ENCODE data around the gene WASL.
A peak's percentile ranks its signal among the peaks of the same experiment; 100 is the strongest.

The WASL gene

GRCh38 chr7:123679614-123680013 is 69.2 kb downstream of the WASL start:
- DNase-seq (ENCODE audit: low read depth in 2 of 2): no peak
- no peak for TF ChIP-seq CTCF (IDR thresholded peaks at IDR 0.05; ENCODE audit: low read depth, low read length)
- no peak overlapping the region for H3K4me3 ChIP-seq (replicated peaks in 1 of 2; ENCODE audit: low read depth in 2 of 2, low read length in 2 of 2)

DNA sequence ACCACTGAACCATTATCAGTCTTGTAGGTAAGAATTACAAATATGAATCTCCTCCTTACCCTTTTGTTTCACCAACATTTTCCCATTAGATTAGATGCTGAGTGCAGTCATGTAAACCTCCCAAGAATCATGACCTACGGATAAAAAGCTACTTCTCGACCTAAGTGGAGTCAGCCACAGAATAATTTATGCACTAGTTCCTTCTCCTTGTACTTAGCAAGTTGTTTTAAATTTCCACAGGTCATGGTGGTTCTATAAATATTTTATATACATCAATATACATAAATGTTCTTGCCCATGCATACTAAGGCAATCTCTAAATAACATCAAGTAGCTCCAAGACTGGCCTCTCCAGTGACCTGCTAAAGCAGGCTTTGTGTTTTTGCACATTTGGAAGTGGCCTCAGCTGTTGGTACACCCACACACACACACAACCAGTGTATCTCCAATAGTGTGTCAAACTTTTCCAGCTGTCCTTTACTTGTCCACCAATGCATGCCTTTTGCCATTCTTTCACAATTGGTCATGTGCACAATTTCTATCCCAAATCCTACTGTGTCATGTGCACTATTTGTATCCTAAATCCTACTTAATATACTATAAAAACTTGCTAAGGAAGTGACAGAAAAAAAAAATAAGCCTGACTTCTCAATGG is 71.6 kb downstream of the WASL start:
- no peak overlapping the region for H3K4me3 ChIP-seq (replicated peaks in 1 of 2; ENCODE audit: low read depth in 2 of 2, low read length in 2 of 2)
- no peak for DNase-seq (ENCODE audit: low read depth in 2 of 2)
- no peak for TF ChIP-seq CTCF (IDR thresholded peaks at IDR 0.05; ENCODE audit: low read depth, low read length)

DNA sequence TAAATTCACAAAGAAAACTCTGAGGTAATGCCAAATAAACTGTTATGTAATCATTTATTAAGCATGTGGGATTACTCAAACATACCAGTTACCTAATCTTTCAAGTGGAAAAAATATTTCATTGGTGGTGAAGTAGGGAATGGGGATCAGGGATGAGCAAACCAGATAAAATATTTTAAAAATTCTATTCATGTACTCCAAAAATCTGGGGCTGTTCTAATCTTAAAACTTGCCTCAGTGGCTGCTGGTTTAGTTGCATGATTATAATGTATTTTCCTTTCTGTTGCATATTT is 73.7 kb downstream of the WASL start:
- TF ChIP-seq CTCF (IDR thresholded peaks at IDR 0.05; ENCODE audit: low read depth, low read length): no peak
- DNase-seq (ENCODE audit: low read depth in 2 of 2): peak; percentile 45 to 68
- no peak overlapping the region for H3K4me3 ChIP-seq (replicated peaks in 1 of 2; ENCODE audit: low read depth in 2 of 2, low read length in 2 of 2)

GRCh38 chr7:123674399-123675180 is 74.2 kb downstream of the WASL start:
- DNase-seq (ENCODE audit: low read depth in 2 of 2): peak; percentile 25 to 42
- no peak for TF ChIP-seq CTCF (IDR thresholded peaks at IDR 0.05; ENCODE audit: low read depth, low read length)

DNA sequence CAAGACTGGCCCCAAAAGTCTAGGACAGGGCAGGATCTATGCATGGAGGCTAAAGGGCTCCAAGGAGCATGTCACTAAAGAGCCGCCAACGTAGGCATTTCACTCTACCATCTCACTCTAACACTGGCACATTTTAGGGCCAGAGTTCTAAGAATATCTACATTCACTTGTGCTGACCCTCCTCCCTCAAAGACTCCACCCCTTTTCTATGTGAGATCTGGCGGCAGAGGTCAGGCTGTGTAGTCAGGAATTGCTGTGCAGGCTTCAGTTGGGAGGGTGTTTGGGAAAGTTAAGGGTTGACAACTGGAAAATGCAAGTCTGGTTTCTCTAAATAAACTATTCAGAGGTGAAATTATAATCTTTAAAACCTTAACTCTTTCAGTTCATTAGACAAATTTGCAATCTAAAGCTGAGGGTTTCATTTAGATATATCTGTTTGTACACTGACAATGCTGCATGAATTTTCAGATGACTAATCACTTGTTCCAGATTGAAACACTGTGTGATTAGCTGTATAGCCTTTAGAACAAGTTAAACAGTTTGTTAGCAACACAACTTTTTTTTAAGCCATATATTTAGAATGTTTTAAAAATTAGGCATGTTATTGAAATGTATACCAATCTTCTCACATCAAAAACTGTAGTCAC is 74.9 kb downstream of the WASL start:
- no peak overlapping the region for H3K4me3 ChIP-seq (replicated peaks in 1 of 2; ENCODE audit: low read depth in 2 of 2, low read length in 2 of 2)
- DNase-seq (ENCODE audit: low read depth in 2 of 2): no peak
- no peak for TF ChIP-seq CTCF (IDR thresholded peaks at IDR 0.05; ENCODE audit: low read depth, low read length)

More at GRCh38 chr7:123674399-123675180, 74.2 kb downstream of the WASL start:
- H3K4me3 ChIP-seq (replicated peaks in 1 of 2; ENCODE audit: low read depth in 2 of 2, low read length in 2 of 2): no peak overlapping the region

DNA sequence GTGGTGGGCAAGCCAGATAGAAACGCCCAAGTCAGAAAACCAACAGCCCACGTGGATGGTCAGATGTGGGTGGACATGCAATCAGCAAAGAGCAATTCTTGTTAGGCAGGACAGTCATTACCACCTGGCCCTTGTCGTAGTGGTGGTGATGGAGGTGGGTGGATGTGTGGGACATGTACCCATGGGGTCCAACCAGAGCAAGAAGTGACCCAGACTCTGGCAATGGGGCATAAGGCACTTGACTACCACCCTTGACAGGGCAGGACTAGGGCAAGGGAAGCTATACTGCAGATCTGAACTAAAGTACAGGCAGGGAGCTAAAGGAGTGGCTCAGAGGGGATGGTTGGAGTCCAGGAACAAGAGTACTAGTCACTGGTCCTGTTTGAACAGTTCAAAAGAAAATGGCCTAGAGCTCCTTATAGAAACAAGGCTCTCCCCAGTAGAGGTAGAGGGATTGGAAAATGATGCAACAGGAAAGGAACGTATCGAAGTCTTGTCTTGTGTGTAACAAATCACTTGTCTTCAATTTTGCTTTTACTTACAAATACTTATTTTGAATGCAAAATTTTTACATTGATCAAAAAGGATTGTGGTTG is 75.6 kb downstream of the WASL start:
- H3K4me3 ChIP-seq (replicated peaks in 1 of 2; ENCODE audit: low read depth in 2 of 2, low read length in 2 of 2): no peak overlapping the region
- no peak for DNase-seq (ENCODE audit: low read depth in 2 of 2)
- TF ChIP-seq CTCF (IDR thresholded peaks at IDR 0.05; ENCODE audit: low read depth, low read length): no peak

All from cardiac fibroblast (primary cell).